SK-N-MC (cell line): Measurements from ENCODE around the gene TNMD.

Experiments used
- EZH2 ChIP-seq: fragments of 200-600 bp; sonication (generic); IDR thresholded peaks from one replicate; pipeline ENCODE4 v1.6.1; 2017; ENCODE audit warnings: antibody characterized with exemption
- POLR2AphosphoS5 ChIP-seq: IDR thresholded peaks from 2 replicates; pipeline ENCODE4 v1.6.1; 2012; ENCODE audit warnings: mild to moderate bottlenecking, low read depth, low read length, borderline replicate concordance

DNA sequence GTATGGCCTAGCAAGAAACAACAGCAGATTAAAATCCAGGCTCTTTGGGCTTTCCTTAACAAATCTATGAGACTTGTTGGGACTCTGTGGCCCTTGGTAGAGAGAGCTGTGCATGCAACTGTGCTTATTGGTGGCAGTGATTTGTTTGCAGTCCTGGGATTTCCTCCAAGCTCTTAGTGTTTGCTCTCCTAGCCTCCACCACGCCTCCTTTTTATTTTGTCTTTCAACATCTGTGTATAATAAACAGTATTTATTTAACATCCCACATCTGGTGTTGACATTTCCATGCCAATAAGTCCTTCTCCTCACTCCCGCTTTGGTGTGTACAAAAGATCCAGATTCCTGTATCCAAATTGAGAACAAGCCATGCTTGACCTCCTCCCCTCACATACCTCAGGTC, 3.1 kb downstream of the TNMD start:
- TF ChIP-seq EZH2 (no peak), POLR2AphosphoS5 (no peak)
